Ectodermal cell (in vitro differentiated cells): Measurements from ENCODE around the gene TUBG2. TPM values are rescaled to one million over a fixed set of nuclear protein-coding genes. Genes with fewer than 3 reads are reported as not detected.
A peak's percentile ranks its signal among the peaks of the same experiment; 100 is the strongest.
"Not testable (repeated sequence)": the region's sequence is repeated elsewhere in the genome, so short reads cannot be mapped to it uniquely, and the experiment has no call there.

Source experiments
- H3K27ac ChIP-seq: 2 replicates; pipeline ENCODE4 v1.7.0; 2013; ENCODE audit warnings: mild to moderate bottlenecking, low read depth, low read length; ENCODE audit not compliant: insufficient read depth, poor library complexity, severe bottlenecking
- H3K27me3 ChIP-seq: 2 replicates; pipeline ENCODE4 v1.7.0; 2013; ENCODE audit warnings: mild to moderate bottlenecking, low read length; ENCODE audit not compliant: insufficient read depth, control insufficient read depth, poor library complexity, severe bottlenecking
- H3K36me3 ChIP-seq: one replicate; pipeline ENCODE4 v1.7.0; 2013; ENCODE audit warnings: low read length; ENCODE audit not compliant: control insufficient read depth, insufficient read depth
- H3K4me1 ChIP-seq: one replicate; pipeline ENCODE4 v1.7.0; 2013; ENCODE audit warnings: low read length; ENCODE audit not compliant: control insufficient read depth, insufficient read depth
- H3K4me3 ChIP-seq: 2 replicates; pipeline ENCODE4 v1.7.0; 2013; ENCODE audit warnings: low read depth, low read length, control low read depth; ENCODE audit not compliant: insufficient read depth
- H3K9me3 ChIP-seq: 2 replicates; pipeline ENCODE4 v1.7.0; 2013; ENCODE audit warnings: mild to moderate bottlenecking, low read length, moderate library complexity; ENCODE audit not compliant: control insufficient read depth
- WGBS, 2 experiments: methylation state at CpG; one replicate each; pipeline ENCODE4 v1.1.7; 2013; ENCODE audit warnings: missing lambda C conversion rate in 2 of 2; 5-methylcytosine and 5-hydroxymethylcytosine counted together
- polyA plus RNA-seq, 4 experiments: library from polyadenylated mRNA; stranded (reverse); fragments of 50-300 nt; gene quantifications; one replicate each; pipeline ENCODE4 v1.2.3, GENCODE V29; 2013

The TUBG2 gene
- polyA plus RNA-seq (2013, experiment 1 of 4) = 28.1 TPM
- polyA plus RNA-seq (2013, experiment 2 of 4) = 23.8 TPM
- 24.7 TPM for polyA plus RNA-seq (2013, experiment 3 of 4)
- polyA plus RNA-seq (2013, experiment 4 of 4) = 25.4 TPM

DNA sequence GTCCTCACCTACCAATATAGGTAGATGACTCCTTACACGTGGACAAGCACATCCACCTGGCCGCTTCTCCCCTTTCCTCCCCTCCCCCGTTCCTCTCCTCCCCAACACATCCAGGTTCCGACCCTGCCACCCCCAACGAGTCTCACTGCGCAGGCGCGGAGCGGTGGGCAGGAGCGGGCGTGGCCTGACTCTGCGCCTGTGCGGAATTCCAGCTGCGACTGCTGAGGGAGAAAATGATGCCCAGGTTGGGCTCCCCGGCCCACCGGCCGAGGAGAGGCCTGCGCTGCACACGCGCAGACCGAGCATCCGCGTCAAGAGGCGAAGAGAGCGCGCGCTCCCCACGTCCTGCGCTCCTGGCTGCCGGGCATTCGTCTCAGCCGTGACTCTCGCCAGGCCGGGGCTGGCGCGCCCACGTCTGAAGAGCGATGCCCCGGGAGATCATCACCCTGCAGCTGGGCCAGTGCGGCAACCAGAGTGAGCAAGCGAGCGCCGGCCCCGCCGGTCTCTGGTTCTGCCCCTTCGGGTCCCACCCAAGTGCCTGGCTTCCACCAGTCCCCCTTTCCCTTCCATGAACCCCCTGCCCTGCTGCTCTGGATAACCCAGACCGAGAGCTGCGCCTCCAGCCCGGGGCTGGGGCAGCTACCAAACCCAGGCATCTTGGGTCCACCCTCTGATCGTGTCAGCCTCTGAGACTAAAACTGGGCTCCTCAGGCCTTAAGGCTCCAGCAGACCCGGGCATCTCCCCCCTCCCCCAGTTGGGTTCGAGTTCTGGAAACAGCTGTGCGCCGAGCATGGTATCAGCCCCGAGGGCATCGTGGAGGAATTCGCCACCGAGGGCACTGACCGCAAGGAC is at the start of gene TUBG2:
TUBG2 (plus strand) TSS at position 206 of the 853 bp plus-strand sequence; CDS start at position 426, 220 bp downstream.
- Histone ChIP-seq H3K27me3 (no peaks in the 10 kb centered on the region), H3K4me1 (no peaks in the 10 kb centered on the region), H3K4me3 (peak within 1 kb of the TSS; percentile 72), H3K27ac (peak within 1 kb of the TSS; percentile 6), H3K36me3 (peaks cover 2% of the 10 kb centered on the region), H3K9me3 (no peaks in the 10 kb centered on the region)
- WGBS, 2 experiments = 1% methylated on average over 54 to 56 of the region's 59 CpGs

DNA sequence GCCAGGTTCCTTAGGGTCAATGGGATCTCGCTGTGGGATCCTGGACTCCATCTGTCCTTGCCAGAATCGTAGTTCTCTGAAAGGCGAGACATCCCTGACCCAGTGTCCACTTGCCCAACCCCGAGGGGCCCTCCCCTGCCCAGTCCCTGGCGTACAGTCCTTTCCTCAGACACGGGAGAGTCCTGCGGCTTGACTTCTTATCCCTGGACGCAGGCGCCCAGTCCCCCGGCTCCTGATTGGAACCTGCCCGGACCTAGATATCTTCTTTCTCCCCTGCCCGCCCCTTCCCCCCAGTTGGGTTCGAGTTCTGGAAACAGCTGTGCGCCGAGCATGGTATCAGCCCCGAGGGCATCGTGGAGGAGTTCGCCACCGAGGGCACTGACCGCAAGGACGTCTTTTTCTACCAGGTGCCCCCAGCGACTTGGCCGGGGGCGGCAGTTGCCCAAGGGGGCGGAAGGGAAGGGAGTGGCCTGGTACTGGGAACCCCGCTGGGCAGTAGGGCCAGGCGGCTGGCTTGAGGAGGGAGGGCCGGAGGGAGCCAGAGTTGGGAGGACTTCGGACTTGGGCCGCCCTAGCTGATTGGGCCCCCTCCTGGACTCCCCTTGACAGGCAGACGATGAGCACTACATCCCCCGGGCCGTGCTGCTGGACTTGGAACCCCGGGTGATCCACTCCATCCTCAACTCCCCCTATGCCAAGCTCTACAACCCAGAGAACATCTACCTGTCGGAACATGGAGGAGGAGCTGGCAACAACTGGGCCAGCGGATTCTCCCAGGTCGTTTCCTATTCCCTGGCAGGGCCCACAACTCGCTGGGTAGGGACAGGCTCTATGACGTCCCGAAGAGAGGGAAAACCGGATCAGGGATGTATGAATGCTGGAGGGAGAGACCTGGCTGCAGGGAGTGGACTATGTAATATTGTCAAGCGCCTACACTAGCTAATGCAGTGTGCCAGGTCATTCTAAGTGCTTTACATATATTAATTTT is 49.0 kb upstream of the TUBG2 start:
- H3K4me1 ChIP-seq, H3K27me3 ChIP-seq, H3K9me3 ChIP-seq: not testable (repeated sequence)
- H3K4me3 ChIP-seq = peak overlapping the region; percentile 91
- WGBS, 2 experiments = 13 to 14% methylated on average over 33 to 34 of the region's 42 CpGs
- peak overlapping the region; percentile 64 for H3K27ac ChIP-seq
- peaks cover 30% of the 10 kb centered on the region for H3K36me3 ChIP-seq

DNA sequence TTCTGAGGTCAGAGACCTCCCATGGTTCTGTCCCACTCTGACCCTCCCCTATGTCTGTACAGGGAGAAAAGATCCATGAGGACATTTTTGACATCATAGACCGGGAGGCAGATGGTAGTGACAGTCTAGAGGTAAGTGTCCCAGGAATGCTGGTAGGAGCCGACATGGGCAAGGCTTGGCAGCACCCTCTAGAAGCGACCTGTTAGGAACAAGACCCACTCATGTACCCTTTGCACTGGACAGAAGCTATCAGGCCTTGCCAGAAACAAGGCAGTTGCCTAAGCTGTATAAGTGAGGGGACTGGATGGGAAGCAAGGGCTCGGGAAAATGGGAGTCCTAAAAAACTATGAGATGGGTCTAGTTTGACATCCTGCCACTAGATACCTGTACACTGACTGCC is 47.1 kb upstream of the TUBG2 start:
- Histone ChIP-seq H3K4me3 (no peak overlapping the region), H3K9me3 (no peaks in the 10 kb centered on the region), H3K4me1 (peaks cover 4% of the 10 kb centered on the region), H3K27ac (no peak overlapping the region), H3K27me3 (no peaks in the 10 kb centered on the region), H3K36me3 (peaks cover 38% of the 10 kb centered on the region)
- WGBS, 2 experiments = 91 to 94% methylated on average over 4 of the region's 4 CpGs

DNA sequence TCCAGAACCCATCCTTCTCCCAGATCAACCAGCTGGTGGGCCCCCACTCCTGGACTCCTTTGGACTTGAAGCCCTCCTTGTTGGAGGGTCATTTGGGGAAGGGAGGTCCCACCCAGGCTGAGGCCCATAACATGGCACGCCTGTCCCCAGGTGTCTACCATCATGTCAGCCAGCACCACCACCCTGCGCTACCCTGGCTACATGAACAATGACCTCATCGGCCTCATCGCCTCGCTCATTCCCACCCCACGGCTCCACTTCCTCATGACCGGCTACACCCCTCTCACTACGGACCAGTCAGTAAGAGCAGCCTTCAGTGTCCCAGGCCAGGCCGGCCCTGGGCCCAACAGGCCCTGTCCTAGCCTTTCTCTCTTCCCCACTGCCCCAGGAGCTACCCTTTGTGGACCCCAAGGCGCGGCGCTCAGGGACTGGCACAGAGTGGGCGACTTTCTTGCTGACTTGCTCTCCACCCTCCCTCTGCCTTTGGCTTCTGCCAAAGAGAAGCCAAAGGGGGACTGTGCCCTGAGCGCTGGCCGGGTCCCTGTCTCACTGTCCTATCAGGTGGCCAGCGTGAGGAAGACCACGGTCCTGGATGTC is 45.3 kb upstream of the TUBG2 start:
- peaks cover 38% of the 10 kb centered on the region for H3K36me3 ChIP-seq
- no peak overlapping the region for H3K27ac ChIP-seq
- no peaks in the 10 kb centered on the region for H3K27me3 ChIP-seq
- no peaks in the 10 kb centered on the region for H3K9me3 ChIP-seq
- WGBS, 2 experiments = 96% methylated on average over 15 of the region's 17 CpGs
- peaks cover 4% of the 10 kb centered on the region for H3K4me1 ChIP-seq
- H3K4me3 ChIP-seq = no peak overlapping the region

DNA sequence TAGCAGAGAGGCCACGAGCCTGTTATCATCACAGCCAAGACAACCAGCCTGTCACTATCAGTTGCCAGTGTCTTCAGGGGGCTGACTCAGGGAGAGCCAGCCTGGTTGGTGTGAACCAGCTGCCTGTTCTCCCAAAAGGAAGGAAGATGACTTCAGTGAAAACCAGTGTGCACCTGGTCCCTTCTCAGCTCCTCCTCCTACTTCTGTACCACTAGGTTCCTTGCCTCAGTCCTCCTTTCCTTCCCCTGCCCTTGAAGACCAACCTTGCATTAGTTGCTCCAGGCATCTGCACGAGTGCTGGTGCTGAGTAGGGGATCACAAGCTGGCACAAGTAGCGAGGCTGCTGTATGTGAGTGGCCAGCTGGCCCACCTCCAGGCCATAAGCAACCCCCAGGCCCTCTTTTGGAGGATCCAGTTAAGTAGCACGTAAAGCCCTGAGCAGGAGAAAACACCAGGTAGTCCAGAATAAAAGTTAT is 41.1 kb upstream of the TUBG2 start:
- Histone ChIP-seq H3K27ac (peak overlapping the region; percentile 32), H3K36me3 (peaks cover 24% of the 10 kb centered on the region), H3K4me1 (peaks cover 5% of the 10 kb centered on the region), H3K4me3 (no peak overlapping the region), H3K9me3 (no peaks in the 10 kb centered on the region), H3K27me3 (no peaks in the 10 kb centered on the region)
- WGBS, 2 experiments = 75 to 82% methylated on average over 4 of the region's 4 CpGs

DNA sequence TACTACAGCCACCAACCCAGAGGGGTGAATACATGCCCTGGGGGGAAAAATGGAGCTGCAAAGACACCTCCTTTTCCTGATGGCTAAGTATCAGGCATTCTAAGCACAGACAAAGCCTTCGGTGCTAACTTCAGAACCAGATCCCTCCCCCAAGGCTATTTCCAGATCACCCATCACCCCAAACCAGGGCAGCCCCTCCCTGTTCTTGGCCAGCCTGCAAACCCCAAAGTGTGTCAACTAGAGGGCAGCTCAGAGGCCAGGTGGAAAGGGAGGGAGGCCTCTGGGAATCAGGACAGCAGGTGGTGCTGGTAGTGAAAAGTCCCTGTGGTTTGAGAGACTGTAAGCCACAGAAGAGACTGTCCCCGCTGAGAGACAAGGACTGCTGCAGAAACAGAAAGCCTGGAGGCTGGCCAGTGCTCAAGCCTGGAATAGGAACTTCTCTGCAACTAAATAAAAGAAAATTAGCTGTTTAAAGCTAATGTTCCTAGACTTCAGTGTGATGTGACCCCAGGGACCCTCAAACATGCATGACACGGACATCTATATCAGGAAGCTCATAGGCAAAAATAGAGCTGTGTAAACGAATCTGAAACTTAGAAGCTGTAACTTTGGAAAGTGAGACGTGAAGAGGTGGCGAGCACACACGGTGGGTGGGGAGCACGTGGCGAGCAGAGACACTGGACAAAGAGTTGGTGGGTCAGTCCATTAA is 40.5 kb upstream of the TUBG2 start:
- no peaks in the 10 kb centered on the region for H3K9me3 ChIP-seq
- WGBS, 2 experiments = 71% methylated on average over 9 of the region's 9 CpGs
- peaks cover 21% of the 10 kb centered on the region for H3K36me3 ChIP-seq
- H3K4me1 ChIP-seq = peaks cover 5% of the 10 kb centered on the region
- H3K4me3 ChIP-seq = no peak overlapping the region
- peak overlapping the region; percentile 32 for H3K27ac ChIP-seq
- no peaks in the 10 kb centered on the region for H3K27me3 ChIP-seq

DNA sequence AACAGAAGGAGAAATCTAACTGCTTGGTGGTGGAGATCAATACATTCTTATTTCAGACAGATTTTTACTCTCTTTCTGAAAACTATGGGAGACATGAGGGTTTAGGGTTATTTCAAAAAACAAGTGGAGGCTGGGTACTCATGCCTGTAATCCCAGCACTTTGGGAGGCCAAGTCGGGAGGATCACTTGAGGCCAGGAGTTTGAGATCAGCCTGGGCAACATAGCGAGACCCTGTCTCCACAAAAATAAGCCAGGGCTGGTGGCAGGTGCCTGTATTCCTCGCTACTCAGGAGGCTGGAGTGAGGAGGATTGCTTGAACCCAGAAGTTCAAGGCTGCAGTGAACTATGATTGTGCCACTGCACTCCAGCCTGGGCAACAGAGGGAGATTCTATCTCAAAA is 37.1 kb upstream of the TUBG2 start:
- H3K4me1 ChIP-seq, H3K36me3 ChIP-seq, H3K9me3 ChIP-seq, H3K27ac ChIP-seq, H3K27me3 ChIP-seq, H3K4me3 ChIP-seq: not testable (repeated sequence)
- WGBS, 2 experiments = 91 to 96% methylated on average over 3 of the region's 3 CpGs

DNA sequence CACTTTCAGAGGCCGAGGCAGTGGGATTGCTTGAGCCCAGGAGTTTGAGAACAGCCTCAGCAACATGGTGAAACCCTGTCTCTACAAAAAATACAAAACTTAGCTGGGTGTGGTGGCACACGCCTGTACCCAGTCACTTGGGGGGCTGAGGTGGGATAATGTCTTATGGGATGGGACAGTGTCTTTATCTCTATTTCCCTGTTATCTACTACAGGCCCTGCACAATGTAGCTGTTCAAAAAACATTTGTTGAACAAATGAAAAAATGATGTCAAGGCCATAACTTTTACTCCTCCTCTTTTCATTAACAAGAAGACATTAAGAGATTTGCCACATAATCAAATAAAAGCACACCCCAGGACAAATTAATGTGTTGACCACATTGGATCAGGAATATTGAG is 35.8 kb upstream of the TUBG2 start:
- H3K4me1 ChIP-seq = peaks cover 5% of the 10 kb centered on the region
- no peak overlapping the region for H3K27ac ChIP-seq
- no peaks in the 10 kb centered on the region for H3K36me3 ChIP-seq
- no peak overlapping the region for H3K4me3 ChIP-seq
- H3K9me3 ChIP-seq = no peaks in the 10 kb centered on the region
- WGBS, 2 experiments = 84 to 99% methylated on average over 2 of the region's 2 CpGs
- H3K27me3 ChIP-seq = no peaks in the 10 kb centered on the region

DNA sequence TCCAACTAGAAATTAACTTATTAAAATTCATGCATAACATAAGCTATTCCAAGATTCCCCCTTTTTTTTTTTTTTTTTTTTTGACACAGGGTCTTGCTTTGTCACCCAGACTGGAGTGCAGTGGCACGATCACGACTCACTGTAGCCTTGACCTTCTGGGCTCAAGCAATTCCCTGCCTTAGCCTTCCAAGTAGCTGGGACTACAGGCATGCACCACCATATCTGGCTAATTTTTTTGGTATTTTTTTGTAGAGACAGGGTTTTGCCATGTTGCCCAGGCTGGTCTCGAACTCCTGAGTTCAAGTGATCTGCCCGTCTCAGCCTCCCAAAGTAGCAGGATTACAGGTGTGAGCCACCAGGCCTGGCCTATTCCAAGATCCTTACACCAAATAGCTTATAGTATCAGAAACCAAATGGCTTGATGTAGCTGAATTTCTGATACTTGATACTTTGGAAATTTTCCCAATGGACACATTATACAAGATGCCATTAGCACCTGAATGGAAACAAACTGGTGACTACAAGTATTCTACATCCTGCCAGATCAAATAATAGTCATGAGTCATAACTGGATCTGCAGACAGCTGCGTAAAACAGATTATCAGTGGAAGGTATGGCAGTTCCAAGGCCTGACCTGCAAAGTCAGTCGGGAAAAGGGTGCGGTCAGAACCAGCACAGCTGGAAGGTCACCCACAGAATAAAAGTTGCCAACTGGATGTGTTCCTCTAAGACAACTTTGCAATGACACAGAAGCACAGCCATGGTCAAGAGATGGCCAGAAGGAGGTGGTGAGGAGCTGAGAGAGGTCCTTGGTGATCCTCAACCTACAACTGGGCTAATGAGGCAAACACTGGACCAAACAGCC is 35.1 kb upstream of the TUBG2 start:
- WGBS, 2 experiments = 93% methylated on average over 7 of the region's 7 CpGs
- no peak overlapping the region for H3K4me3 ChIP-seq
- H3K9me3 ChIP-seq = no peaks in the 10 kb centered on the region
- no peaks in the 10 kb centered on the region for H3K4me1 ChIP-seq
- no peak overlapping the region for H3K27ac ChIP-seq
- no peaks in the 10 kb centered on the region for H3K36me3 ChIP-seq
- H3K27me3 ChIP-seq = no peaks in the 10 kb centered on the region
